HepG2 (cell line): ENCODE data around the gene COX6B1. TPM values are rescaled to one million over a fixed set of nuclear protein-coding genes. Genes with fewer than 3 reads are reported as not detected.

Source experiments
- FOSL2 ChIP-seq: sonication (generic); formaldehyde crosslinking; IDR thresholded peaks from 2 replicates; pipeline ENCODE4 v1.4.0; 2020; ENCODE audit warnings: missing genetic modification reagents
- HCFC1 ChIP-seq: fragments of 150-350 bp; IDR thresholded peaks from 2 replicates; pipeline ENCODE4 v1.6.1; 2014; ENCODE audit warnings: low read depth, low read length
- KDM5A ChIP-seq: fragments of 200-600 bp; sonication (generic); IDR thresholded peaks from 2 replicates; pipeline ENCODE4 v1.7.0; 2018; ENCODE audit warnings: antibody characterized with exemption, mild to moderate bottlenecking, low read length, borderline replicate concordance
- MED1 ChIP-seq: sonication (generic); formaldehyde crosslinking; IDR thresholded peaks from 2 replicates; pipeline ENCODE4 v1.4.0; 2020; ENCODE audit warnings: missing genetic modification reagents
- MED13 ChIP-seq: sonication (generic); formaldehyde crosslinking; IDR thresholded peaks from 2 replicates; pipeline ENCODE4 v1.5.0; 2020; ENCODE audit warnings: missing genetic modification reagents
- NONO ChIP-seq, 2 experiments: fragments of 450-650 bp in 1 of 2; sonication (generic) in 1 of 2; formaldehyde crosslinking in 1 of 2; IDR thresholded peaks in 1 of 2; conservative IDR thresholded peaks in 1 of 2; 2 replicates each; pipeline versions ENCODE4 v1.6.1 to v1.8.0; 2017 to 2022; ENCODE audit warnings: mild to moderate bottlenecking in 1 of 2, missing genetic modification reagents in 1 of 2, moderate library complexity in 1 of 2
- NR1H2 ChIP-seq: sonication (generic); formaldehyde crosslinking; IDR thresholded peaks from 2 replicates; pipeline ENCODE4 v1.8.1; 2022; ENCODE audit warnings: low read depth, missing genetic modification reagents, borderline replicate concordance
- POLR2G ChIP-seq: fragments of 200-400 bp; formaldehyde crosslinking; IDR thresholded peaks from 2 replicates; pipeline ENCODE4 v1.6.1; 2018; ENCODE audit warnings: mild to moderate bottlenecking, low read depth, low read length, moderate library complexity
- RBM22 ChIP-seq: fragments of 200-400 bp; formaldehyde crosslinking; optimal IDR thresholded peaks from 2 replicates; pipeline ENCODE3; 2017; ENCODE audit warnings: mild to moderate bottlenecking, low read length, moderate library complexity
- SIX4 ChIP-seq: sonication (generic); formaldehyde crosslinking; IDR thresholded peaks from 2 replicates; pipeline ENCODE4 v1.4.0; 2020; ENCODE audit warnings: missing genetic modification reagents
- SP5 ChIP-seq: IDR thresholded peaks from 2 replicates; pipeline ENCODE4 v1.6.1; 2016; ENCODE audit warnings: low read depth, borderline replicate concordance
- ZBTB42 ChIP-seq: sonication (generic); formaldehyde crosslinking; IDR thresholded peaks from 2 replicates; pipeline ENCODE4 v1.5.0; 2020; ENCODE audit warnings: mild to moderate bottlenecking, missing genetic modification reagents
- ZNF230 ChIP-seq: sonication (generic); formaldehyde crosslinking; IDR thresholded peaks from 2 replicates; pipeline ENCODE4 v1.4.0; 2020; ENCODE audit warnings: mild to moderate bottlenecking, missing genetic modification reagents
- ZNF235 ChIP-seq: sonication (generic); formaldehyde crosslinking; IDR thresholded peaks from 2 replicates; pipeline ENCODE4 v1.8.1; 2023; ENCODE audit warnings: mild to moderate bottlenecking, missing genetic modification reagents, borderline replicate concordance
- ZNF75D ChIP-seq: sonication (generic); formaldehyde crosslinking; IDR thresholded peaks from 2 replicates; pipeline ENCODE4 v1.8.1; 2023; ENCODE audit warnings: missing genetic modification reagents, mild to moderate bottlenecking, borderline replicate concordance
- ZNF761 ChIP-seq: sonication (generic); formaldehyde crosslinking; conservative IDR thresholded peaks from 2 replicates; pipeline ENCODE4 v1.4.0; 2020; ENCODE audit warnings: mild to moderate bottlenecking, missing genetic modification reagents
- ZNF768 ChIP-seq: sonication (generic); formaldehyde crosslinking; IDR thresholded peaks from 2 replicates; pipeline ENCODE4 v1.4.0; 2020; ENCODE audit warnings: missing genetic modification reagents
- ZNF776 ChIP-seq: sonication (generic); formaldehyde crosslinking; IDR thresholded peaks from 2 replicates; pipeline ENCODE4 v1.4.0; 2020; ENCODE audit warnings: mild to moderate bottlenecking, missing genetic modification reagents
- ZNF83 ChIP-seq: sonication (generic); formaldehyde crosslinking; IDR thresholded peaks from 2 replicates; pipeline ENCODE4 v1.4.0; 2020; ENCODE audit warnings: missing genetic modification reagents, mild to moderate bottlenecking, borderline replicate concordance
- ZSCAN22 ChIP-seq: sonication (generic); formaldehyde crosslinking; IDR thresholded peaks from 2 replicates; pipeline ENCODE4 v1.4.0; 2020; ENCODE audit warnings: mild to moderate bottlenecking, missing genetic modification reagents
- polyA plus RNA-seq, 8 experiments: library from polyadenylated mRNA; depleted of rRNA in 3 of 8; stranded (reverse) in 7 of 8; unstranded in 1 of 8; fragments of >200 nt; fragmentation: Illumina TruSeq in 4 of 8; extraction: Trizol in 4 of 8; gene quantifications; 2 replicates each; pipeline versions ENCODE4 v1.2.1 to v1.2.3, GENCODE V29; 2011 to 2016; ENCODE audit warnings: low read depth in 4 of 8, missing spikeins in 1 of 8, mixed read lengths in 1 of 8; ENCODE audit not compliant: insufficient read depth in 1 of 8
- total RNA-seq, 5 experiments: library from RNA; depleted of rRNA; stranded (reverse); fragments of >200 nt; fragmentation: Illumina TruSeq; extraction: Trizol; gene quantifications; 2 replicates each; pipeline ENCODE4 v1.2.3, GENCODE V29; 2016; ENCODE audit warnings: low read depth in 1 of 5
- TF ChIP-seq, protein P1 (sequence below): sonication (generic); formaldehyde crosslinking; IDR thresholded peaks from 2 replicates; pipeline ENCODE4 v1.8.1; 2023; ENCODE audit warnings: missing genetic modification reagents, mild to moderate bottlenecking, borderline replicate concordance
- TF ChIP-seq, protein P2 (sequence below): sonication (generic); formaldehyde crosslinking; IDR thresholded peaks from 2 replicates; pipeline ENCODE4 v1.8.1; 2023; ENCODE audit warnings: mild to moderate bottlenecking, inconsistent platforms, moderate library complexity, missing genetic modification reagents, borderline replicate concordance
- TF ChIP-seq, protein P3 (sequence below): sonication (generic); formaldehyde crosslinking; IDR thresholded peaks from 2 replicates; pipeline ENCODE4 v1.4.0; 2020; ENCODE audit warnings: missing genetic modification reagents
- TF ChIP-seq, protein P4 (sequence below): fragments of 450-650 bp; IDR thresholded peaks from 2 replicates; pipeline ENCODE4 v1.6.1; 2017; ENCODE audit warnings: mild to moderate bottlenecking
- TF ChIP-seq, protein P5 (sequence below): sonication (generic); formaldehyde crosslinking; IDR thresholded peaks from 2 replicates; pipeline ENCODE4 v1.5.0; 2020; ENCODE audit warnings: mild to moderate bottlenecking, low read depth, missing genetic modification reagents, borderline replicate concordance

Gene COX6B1
- total and polyA plus RNA-seq, 2 of the 13 experiments (the other 11 are each of a cell fraction or from before 2014, with no cell fraction given), result 481 to 487 TPM

DNA sequence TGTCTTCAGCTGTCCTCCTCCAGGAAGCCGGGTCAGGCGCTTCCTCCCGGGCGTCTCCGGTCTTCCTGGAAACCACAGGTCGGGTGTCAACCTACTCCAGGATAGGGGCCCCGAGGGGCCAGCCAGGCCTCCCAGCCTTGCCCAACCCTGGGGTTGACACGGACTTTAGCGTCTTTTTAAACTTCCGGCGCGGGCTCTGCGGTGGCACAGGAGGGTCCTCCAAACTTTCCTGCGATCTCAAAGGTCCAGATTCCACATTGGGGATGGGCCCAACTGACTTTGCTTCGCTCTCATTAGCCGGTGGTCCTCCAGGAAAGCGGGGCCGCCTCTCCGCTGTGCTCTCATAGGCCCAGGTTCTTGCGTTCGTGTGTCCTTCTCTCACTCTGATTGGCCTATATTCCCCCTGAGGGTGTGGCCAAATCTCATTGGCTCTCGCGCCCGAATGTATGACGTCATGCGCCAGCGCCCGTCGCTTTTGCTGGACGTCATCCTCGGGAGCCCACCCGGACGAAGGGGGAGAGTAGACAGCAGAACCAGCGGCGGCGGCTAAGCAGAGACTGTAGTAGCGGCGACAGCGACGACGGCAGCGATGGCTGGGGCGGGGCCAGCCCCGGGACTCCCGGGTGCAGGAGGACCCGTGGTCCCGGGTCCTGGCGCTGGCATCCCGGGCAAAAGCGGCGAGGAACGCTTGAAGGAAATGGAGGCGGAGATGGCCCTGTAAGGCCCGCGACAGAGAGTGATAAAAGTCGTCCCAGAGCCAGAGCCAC lies 19.4 kb upstream of the COX6B1 start, which contains the start of gene RBM42 (continued):
- TF ChIP-seq, protein P1, sequence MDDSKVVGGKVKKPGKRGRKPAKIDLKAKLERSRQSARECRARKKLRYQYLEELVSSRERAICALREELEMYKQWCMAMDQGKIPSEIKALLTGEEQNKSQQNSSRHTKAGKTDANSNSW (CRISPR knock-in tag), result no peak
- no peak for TF ChIP-seq MED13 (CRISPR knock-in tag)
- TF ChIP-seq HCFC1, result peak; percentile 83
- no peak; the same call in 1 of the 2 replicates for TF ChIP-seq ZBTB42 (CRISPR knock-in tag)
- TF ChIP-seq MED1 (CRISPR knock-in tag), result peak; percentile 71
- TF ChIP-seq NONO (IDR thresholded peaks at IDR 0.05), result no peak
- TF ChIP-seq NONO (CRISPR knock-in tag; conservative IDR thresholded peaks at IDR 0.05), result peak; percentile 90
- TF ChIP-seq POLR2G, result peak; percentile 88
- 0 out of 2 replicates have a peak, but pooled peaks have one; percentile 42 for TF ChIP-seq ZNF761
- TF ChIP-seq FOSL2 (CRISPR knock-in tag), result peak; percentile 67
- TF ChIP-seq, protein P2, sequence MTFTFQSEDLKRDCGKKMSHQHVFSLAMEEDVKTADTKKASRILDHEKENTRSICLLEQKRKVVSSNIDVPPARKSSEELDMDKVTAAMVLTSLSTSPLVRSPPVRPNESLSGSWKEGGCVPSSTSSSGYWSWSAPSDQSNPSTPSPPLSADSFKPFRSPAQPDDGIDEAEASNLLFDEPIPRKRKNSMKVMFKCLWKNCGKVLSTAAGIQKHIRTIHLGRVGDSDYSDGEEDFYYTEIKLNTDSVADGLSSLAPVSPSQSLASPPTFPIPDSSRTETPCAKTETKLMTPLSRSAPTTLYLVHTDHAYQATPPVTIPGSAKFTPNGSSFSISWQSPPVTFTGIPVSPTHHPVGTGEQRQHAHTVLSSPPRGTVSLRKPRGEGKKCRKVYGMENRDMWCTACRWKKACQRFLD (CRISPR knock-in tag), result peak; percentile 64; the same call in 1 of the 2 replicates
- TF ChIP-seq ZNF776 (CRISPR knock-in tag), result no peak
- TF ChIP-seq NR1H2 (CRISPR knock-in tag), result no peak
- no peak for TF ChIP-seq ZNF75D
- no peak for TF ChIP-seq ZNF83
- TF ChIP-seq SP5, result peak; percentile 31; the same call in 1 of the 2 replicates
- TF ChIP-seq KDM5A, result peak; percentile 100
- TF ChIP-seq RBM22, result no peak
- TF ChIP-seq, protein P3, sequence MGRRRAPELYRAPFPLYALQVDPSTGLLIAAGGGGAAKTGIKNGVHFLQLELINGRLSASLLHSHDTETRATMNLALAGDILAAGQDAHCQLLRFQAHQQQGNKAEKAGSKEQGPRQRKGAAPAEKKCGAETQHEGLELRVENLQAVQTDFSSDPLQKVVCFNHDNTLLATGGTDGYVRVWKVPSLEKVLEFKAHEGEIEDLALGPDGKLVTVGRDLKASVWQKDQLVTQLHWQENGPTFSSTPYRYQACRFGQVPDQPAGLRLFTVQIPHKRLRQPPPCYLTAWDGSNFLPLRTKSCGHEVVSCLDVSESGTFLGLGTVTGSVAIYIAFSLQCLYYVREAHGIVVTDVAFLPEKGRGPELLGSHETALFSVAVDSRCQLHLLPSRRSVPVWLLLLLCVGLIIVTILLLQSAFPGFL (CRISPR knock-in tag), result no peak
- peak; percentile 90 for TF ChIP-seq ZNF230 (CRISPR knock-in tag)
- no peak for TF ChIP-seq ZSCAN22 (CRISPR knock-in tag)
- TF ChIP-seq, protein P4, sequence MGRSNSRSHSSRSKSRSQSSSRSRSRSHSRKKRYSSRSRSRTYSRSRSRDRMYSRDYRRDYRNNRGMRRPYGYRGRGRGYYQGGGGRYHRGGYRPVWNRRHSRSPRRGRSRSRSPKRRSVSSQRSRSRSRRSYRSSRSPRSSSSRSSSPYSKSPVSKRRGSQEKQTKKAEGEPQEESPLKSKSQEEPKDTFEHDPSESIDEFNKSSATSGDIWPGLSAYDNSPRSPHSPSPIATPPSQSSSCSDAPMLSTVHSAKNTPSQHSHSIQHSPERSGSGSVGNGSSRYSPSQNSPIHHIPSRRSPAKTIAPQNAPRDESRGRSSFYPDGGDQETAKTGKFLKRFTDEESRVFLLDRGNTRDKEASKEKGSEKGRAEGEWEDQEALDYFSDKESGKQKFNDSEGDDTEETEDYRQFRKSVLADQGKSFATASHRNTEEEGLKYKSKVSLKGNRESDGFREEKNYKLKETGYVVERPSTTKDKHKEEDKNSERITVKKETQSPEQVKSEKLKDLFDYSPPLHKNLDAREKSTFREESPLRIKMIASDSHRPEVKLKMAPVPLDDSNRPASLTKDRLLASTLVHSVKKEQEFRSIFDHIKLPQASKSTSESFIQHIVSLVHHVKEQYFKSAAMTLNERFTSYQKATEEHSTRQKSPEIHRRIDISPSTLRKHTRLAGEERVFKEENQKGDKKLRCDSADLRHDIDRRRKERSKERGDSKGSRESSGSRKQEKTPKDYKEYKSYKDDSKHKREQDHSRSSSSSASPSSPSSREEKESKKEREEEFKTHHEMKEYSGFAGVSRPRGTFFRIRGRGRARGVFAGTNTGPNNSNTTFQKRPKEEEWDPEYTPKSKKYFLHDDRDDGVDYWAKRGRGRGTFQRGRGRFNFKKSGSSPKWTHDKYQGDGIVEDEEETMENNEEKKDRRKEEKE, result no peak
- no peak for TF ChIP-seq ZNF235 (CRISPR knock-in tag)
- TF ChIP-seq ZNF768 (CRISPR knock-in tag), result no peak
- 0 out of 2 replicates have a peak, but pooled peaks have one; percentile 59 for TF ChIP-seq SIX4 (CRISPR knock-in tag)
- TF ChIP-seq, protein P5, sequence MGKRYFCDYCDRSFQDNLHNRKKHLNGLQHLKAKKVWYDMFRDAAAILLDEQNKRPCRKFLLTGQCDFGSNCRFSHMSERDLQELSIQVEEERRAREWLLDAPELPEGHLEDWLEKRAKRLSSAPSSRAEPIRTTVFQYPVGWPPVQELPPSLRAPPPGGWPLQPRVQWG, result no peak
